Measurements from ENCODE around the gene STK40.

- TF ChIP-seq POLR2A (IDR thresholded peaks at IDR 0.05) (no peak), EP300 (IDR thresholded peaks at IDR 0.05) (no peak)
- TF ChIP-seq, protein P1, sequence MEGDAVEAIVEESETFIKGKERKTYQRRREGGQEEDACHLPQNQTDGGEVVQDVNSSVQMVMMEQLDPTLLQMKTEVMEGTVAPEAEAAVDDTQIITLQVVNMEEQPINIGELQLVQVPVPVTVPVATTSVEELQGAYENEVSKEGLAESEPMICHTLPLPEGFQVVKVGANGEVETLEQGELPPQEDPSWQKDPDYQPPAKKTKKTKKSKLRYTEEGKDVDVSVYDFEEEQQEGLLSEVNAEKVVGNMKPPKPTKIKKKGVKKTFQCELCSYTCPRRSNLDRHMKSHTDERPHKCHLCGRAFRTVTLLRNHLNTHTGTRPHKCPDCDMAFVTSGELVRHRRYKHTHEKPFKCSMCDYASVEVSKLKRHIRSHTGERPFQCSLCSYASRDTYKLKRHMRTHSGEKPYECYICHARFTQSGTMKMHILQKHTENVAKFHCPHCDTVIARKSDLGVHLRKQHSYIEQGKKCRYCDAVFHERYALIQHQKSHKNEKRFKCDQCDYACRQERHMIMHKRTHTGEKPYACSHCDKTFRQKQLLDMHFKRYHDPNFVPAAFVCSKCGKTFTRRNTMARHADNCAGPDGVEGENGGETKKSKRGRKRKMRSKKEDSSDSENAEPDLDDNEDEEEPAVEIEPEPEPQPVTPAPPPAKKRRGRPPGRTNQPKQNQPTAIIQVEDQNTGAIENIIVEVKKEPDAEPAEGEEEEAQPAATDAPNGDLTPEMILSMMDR (IDR thresholded peaks at IDR 0.05) = no peak
Measured at GRCh38 chr1:36432616-36433015, 46.9 kb upstream of the STK40 start.
